Panc1 (cell line): Measurements from ENCODE around the gene BFAR.

ENCODE experiments used
- POLR2AphosphoS5 ChIP-seq: IDR thresholded peaks from 2 replicates; pipeline ENCODE4 v1.6.1; 2012; ENCODE audit warnings: mild to moderate bottlenecking, low read depth, low read length, moderate library complexity
- TF ChIP-seq, protein P1 (sequence below): fragments of 450-650 bp; IDR thresholded peaks from 2 replicates; pipeline ENCODE4 v1.5.1; 2017; ENCODE audit warnings: mild to moderate bottlenecking

DNA sequence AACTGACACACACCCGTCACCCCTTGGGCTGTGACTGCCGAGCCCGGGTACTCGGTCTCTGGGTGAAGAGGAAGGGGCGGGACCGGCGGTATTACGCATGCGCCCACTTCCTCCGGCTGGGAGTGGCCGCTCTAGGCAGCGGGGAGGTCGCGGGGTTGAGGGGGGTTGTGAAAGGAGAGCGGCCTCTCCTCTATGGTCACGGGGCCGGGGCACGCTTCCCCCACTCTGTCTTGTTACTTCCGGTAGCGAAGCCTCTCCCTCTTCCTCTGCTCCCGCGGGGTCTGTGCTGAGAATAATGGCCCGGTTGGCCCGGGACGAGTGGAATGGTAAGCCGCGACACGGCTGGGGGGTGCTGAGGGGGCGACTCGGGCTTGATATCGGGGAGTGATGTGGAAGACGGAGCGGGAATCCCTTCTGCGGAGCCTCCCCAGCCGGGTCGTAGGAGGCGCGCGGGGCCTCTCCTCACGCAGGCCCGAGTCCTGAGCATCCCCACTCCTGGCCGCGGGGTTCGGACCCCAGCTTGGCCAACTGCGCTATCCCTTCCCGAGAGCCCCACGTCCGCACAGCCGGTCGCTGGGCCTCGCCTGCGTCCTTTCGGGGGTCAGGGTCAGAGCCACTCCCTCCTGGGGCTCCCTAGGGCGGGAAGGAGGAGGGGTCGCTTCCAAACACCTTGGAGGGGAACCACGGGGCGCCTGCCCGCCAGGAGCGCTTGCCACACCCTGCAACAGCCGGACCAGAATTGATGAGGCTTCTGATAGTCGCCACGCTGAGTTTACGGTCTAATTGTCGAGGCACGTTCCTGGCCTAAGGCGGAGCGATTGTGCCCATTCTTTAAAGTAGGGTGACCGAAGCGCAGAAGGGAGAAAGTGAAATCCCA lies at the start of gene BFAR:
- peak; percentile 100 for TF ChIP-seq POLR2AphosphoS5
- TF ChIP-seq, protein P1, sequence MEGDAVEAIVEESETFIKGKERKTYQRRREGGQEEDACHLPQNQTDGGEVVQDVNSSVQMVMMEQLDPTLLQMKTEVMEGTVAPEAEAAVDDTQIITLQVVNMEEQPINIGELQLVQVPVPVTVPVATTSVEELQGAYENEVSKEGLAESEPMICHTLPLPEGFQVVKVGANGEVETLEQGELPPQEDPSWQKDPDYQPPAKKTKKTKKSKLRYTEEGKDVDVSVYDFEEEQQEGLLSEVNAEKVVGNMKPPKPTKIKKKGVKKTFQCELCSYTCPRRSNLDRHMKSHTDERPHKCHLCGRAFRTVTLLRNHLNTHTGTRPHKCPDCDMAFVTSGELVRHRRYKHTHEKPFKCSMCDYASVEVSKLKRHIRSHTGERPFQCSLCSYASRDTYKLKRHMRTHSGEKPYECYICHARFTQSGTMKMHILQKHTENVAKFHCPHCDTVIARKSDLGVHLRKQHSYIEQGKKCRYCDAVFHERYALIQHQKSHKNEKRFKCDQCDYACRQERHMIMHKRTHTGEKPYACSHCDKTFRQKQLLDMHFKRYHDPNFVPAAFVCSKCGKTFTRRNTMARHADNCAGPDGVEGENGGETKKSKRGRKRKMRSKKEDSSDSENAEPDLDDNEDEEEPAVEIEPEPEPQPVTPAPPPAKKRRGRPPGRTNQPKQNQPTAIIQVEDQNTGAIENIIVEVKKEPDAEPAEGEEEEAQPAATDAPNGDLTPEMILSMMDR: no peak
